SH-SY5Y (cell line): ENCODE data around the gene MYRIP.

Source experiments
- GATA2 ChIP-seq: IDR thresholded peaks from 2 replicates; pipeline ENCODE4 v1.6.1; 2011; ENCODE audit warnings: mild to moderate bottlenecking, low read depth, low read length
- GATA3 ChIP-seq: IDR thresholded peaks from 2 replicates; pipeline ENCODE4 v1.6.1; 2011; ENCODE audit warnings: low read depth, mild to moderate bottlenecking, low read length, moderate library complexity

GRCh38 chr3:40055956-40056355 lies 246.5 kb downstream of the MYRIP start:
- TF ChIP-seq GATA2: no peak
- no peak for TF ChIP-seq GATA3
